Keratinocyte (primary cell): ENCODE results near the gene ALG2. TPM values are rescaled to one million over a fixed set of nuclear protein-coding genes. Genes with fewer than 3 reads are reported as not detected.

ENCODE experiments used
- DNase-seq: peaks from one replicate; pipeline ENCODE4 v3.0.0-alpha.2; 2011; ENCODE audit warnings: low read depth, missing footprints, low spot score
- FAIRE-seq: peaks from 2 replicates; lab custom pipeline; 2011; peaks lifted over from hg19 to GRCh38; lab: Jason Lieb, UNC
- H2AFZ ChIP-seq: 2 replicates; pipeline ENCODE4 v1.6.0; 2012; ENCODE audit warnings: low read length, control low read depth, inconsistent platforms; ENCODE audit not compliant: control insufficient read depth
- H3K27ac ChIP-seq: 2 replicates; pipeline ENCODE4 v1.5.1; 2011; ENCODE audit warnings: low read length; ENCODE audit not compliant: control insufficient read depth, insufficient read depth
- H3K27me3 ChIP-seq: 3 replicates; pipeline ENCODE4 v1.6.0; 2011; ENCODE audit warnings: low read length; ENCODE audit not compliant: control insufficient read depth, insufficient read depth; ENCODE audit errors: extremely low read depth
- H3K36me3 ChIP-seq, 2 experiments: 2 replicates in 1 of 2; 3 replicates in 1 of 2; pipeline ENCODE4 v1.5.1; 2011; ENCODE audit warnings: low read length in 2 of 2, mild to moderate bottlenecking in 1 of 2; ENCODE audit not compliant: control insufficient read depth in 2 of 2, insufficient read depth in 2 of 2; ENCODE audit errors: extremely low read depth in 1 of 2
- H3K4me1 ChIP-seq: 3 replicates; pipeline ENCODE4 v1.5.1; 2011; ENCODE audit warnings: low read length; ENCODE audit not compliant: control insufficient read depth, insufficient read depth; ENCODE audit errors: extremely low read depth
- H3K4me2 ChIP-seq: 3 replicates; pipeline ENCODE4 v1.6.0; 2011; ENCODE audit warnings: low read depth, low read length; ENCODE audit not compliant: control insufficient read depth, insufficient read depth; ENCODE audit errors: extremely low read depth
- H3K4me3 ChIP-seq, 3 experiments: fragments of 200-600 bp in 1 of 3; sonication (generic) in 1 of 3; 2 replicates in 2 of 3; 3 replicates in 1 of 3; pipeline ENCODE4 v1.5.1; 2011 to 2016; ENCODE audit warnings: low read length in 3 of 3, mild to moderate bottlenecking in 3 of 3, control low read depth in 2 of 3, inconsistent platforms in 1 of 3, low read depth in 1 of 3, mixed read lengths in 1 of 3, mixed run types in 1 of 3, moderate library complexity in 1 of 3; ENCODE audit not compliant: control insufficient read depth in 2 of 3, insufficient read depth in 2 of 3; ENCODE audit errors: extremely low read depth in 1 of 3
- H3K79me2 ChIP-seq: 2 replicates; pipeline ENCODE4 v1.6.0; 2012; ENCODE audit warnings: low read length; ENCODE audit not compliant: control insufficient read depth, insufficient read depth
- H3K9ac ChIP-seq: 3 replicates; pipeline ENCODE4 v1.6.0; 2011; ENCODE audit warnings: low read length; ENCODE audit not compliant: control insufficient read depth, insufficient read depth; ENCODE audit errors: extremely low read depth
- H3K9me1 ChIP-seq: 3 replicates; pipeline ENCODE4 v1.6.0; 2011; ENCODE audit warnings: low read length; ENCODE audit not compliant: control insufficient read depth, insufficient read depth; ENCODE audit errors: extremely low read depth
- H3K9me3 ChIP-seq: 2 replicates; pipeline ENCODE4 v1.5.1; 2012; ENCODE audit warnings: low read depth, low read length; ENCODE audit not compliant: control insufficient read depth
- H4K20me1 ChIP-seq: 3 replicates; pipeline ENCODE4 v1.6.0; 2011; ENCODE audit warnings: low read length; ENCODE audit not compliant: control insufficient read depth, insufficient read depth; ENCODE audit errors: extremely low read depth
- EZH2 ChIP-seq: IDR thresholded peaks from one replicate; pipeline ENCODE4 v1.6.1; 2012; ENCODE audit warnings: inconsistent platforms, mild to moderate bottlenecking, low read length, moderate library complexity
- dilution Hi-C: fragments of 300-500 bp; cut with MboI; formaldehyde crosslinking; loops from one replicate; pipeline ENCODE4 v1.7.0; 2020; ENCODE audit warnings: low sequenced_read_pairs; ENCODE audit not compliant: extremely low pct_ligation_motif_present
- polyA plus RNA-seq, 5 experiments: library from polyadenylated mRNA; depleted of rRNA in 3 of 5; stranded (reverse) in 3 of 5; stranded (forward) in 1 of 5; unstranded in 1 of 5; fragments of >200 nt; gene quantifications; 1 replicate in 1 of 5; 2 replicates in 3 of 5; 3 replicates in 1 of 5; pipeline versions ENCODE4 v1.2.1 to v1.2.3, GENCODE V29; 2011 to 2012; ENCODE audit warnings: missing spikeins in 2 of 5, low read depth in 1 of 5, low replicate concordance in 1 of 5
- TF ChIP-seq, protein P1 (sequence below), 3 experiments: IDR thresholded peaks in 1 of 3; conservative IDR thresholded peaks in 1 of 3; optimal IDR thresholded peaks in 1 of 3; 2 replicates in 2 of 3; 3 replicates in 1 of 3; pipeline versions ENCODE3 to v1.5.1; 2011; ENCODE audit warnings: low read length in 3 of 3, mild to moderate bottlenecking in 3 of 3, moderate library complexity in 2 of 3, control low read depth in 1 of 3, inconsistent platforms in 1 of 3; ENCODE audit not compliant: insufficient read depth in 2 of 3; ENCODE audit errors: extremely low read depth in 1 of 3

ALG2 gene
- polyA plus RNA-seq, 1 donor (not counting 4 experiments of a cell fraction or from before 2014, with no cell fraction given): 57.1 TPM

DNA sequence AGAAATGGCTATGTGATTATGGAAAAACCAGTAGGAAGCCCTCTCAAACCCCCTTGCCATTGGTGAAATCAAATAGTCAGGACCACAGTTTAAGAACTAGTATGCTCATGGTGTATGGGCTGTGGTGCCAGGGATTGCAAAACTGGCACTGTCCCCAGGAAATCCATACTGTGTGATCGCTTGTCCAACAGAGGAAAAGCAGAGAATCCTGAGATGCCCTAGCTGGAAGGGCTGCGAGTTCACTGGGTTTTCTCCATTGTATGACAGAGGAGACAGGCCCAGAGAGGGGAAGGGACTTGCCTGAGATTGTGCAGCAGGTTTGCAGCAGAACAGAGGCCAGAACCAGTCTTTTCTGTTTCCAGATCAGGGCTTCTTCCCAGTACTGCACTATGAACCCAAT lies 12.9 kb upstream of the ALG2 start:
- peaks cover 9 to 14% of the 10 kb centered on the region in 2 experiments for H3K36me3 ChIP-seq

DNA sequence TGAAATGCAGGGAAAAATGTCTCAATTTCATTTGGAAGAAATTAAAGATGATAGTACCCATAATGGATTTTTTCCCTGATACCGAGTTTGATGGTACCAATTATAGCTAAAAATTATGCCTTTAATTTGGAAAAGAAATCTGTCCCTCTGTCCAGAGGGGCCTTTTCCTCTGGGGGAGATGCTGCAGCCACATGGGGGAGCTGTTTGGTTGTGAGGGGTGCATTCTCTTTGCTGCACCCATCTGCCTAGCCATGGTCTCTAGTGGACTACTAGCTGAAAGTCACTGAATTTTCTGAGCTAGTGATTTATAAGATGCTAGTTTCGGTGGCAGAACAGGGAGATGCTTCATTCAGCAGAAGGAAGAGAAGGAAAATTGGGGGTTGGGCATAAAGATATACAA lies 10.0 kb upstream of the ALG2 start:
- no peaks in the 10 kb centered on the region for H3K27me3 ChIP-seq
- FAIRE-seq (no peak), DNase-seq (no peak)
- H3K4me2 ChIP-seq: no peak overlapping the region
- no peak overlapping the region for H3K27ac ChIP-seq
- no peak overlapping the region for H3K4me3 ChIP-seq
- no peaks in the 10 kb centered on the region for H3K9me1 ChIP-seq
- H3K9ac ChIP-seq: no peak overlapping the region
- no peak for TF ChIP-seq EZH2
- TF ChIP-seq, protein P1, sequence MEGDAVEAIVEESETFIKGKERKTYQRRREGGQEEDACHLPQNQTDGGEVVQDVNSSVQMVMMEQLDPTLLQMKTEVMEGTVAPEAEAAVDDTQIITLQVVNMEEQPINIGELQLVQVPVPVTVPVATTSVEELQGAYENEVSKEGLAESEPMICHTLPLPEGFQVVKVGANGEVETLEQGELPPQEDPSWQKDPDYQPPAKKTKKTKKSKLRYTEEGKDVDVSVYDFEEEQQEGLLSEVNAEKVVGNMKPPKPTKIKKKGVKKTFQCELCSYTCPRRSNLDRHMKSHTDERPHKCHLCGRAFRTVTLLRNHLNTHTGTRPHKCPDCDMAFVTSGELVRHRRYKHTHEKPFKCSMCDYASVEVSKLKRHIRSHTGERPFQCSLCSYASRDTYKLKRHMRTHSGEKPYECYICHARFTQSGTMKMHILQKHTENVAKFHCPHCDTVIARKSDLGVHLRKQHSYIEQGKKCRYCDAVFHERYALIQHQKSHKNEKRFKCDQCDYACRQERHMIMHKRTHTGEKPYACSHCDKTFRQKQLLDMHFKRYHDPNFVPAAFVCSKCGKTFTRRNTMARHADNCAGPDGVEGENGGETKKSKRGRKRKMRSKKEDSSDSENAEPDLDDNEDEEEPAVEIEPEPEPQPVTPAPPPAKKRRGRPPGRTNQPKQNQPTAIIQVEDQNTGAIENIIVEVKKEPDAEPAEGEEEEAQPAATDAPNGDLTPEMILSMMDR (optimal IDR thresholded peaks at IDR 0.05 in 1 of 3, IDR thresholded peaks at IDR 0.05 in 1 of 3, conservative IDR thresholded peaks at IDR 0.05 in 1 of 3; ENCODE audit: extremely low read depth in 1 of 3, insufficient read depth in 2 of 3, low read length in 3 of 3): peak; percentile 54 to 66 (median 66)
- no peaks in the 10 kb centered on the region for H3K4me1 ChIP-seq
- H2AFZ ChIP-seq: no peak overlapping the region
- no peaks in the 10 kb centered on the region for H3K9me3 ChIP-seq
- dilution Hi-C loops: no loop called here
- no peaks in the 10 kb centered on the region for H4K20me1 ChIP-seq
- H3K79me2 ChIP-seq: peaks cover 11% of the 10 kb centered on the region
- H3K36me3 ChIP-seq: peaks cover 16 to 21% of the 10 kb centered on the region in 2 experiments

More for the DNA sequence above, 12.9 kb upstream of the ALG2 start:
- no peak overlapping the region for H3K27ac ChIP-seq
- no peaks in the 10 kb centered on the region for H4K20me1 ChIP-seq
- H3K9me1 ChIP-seq: peaks cover under 1% of the 10 kb centered on the region
- no peak overlapping the region for H2AFZ ChIP-seq
- H3K27me3 ChIP-seq: no peaks in the 10 kb centered on the region
- TF ChIP-seq, protein P1 (optimal IDR thresholded peaks at IDR 0.05 in 1 of 3, IDR thresholded peaks at IDR 0.05 in 1 of 3, conservative IDR thresholded peaks at IDR 0.05 in 1 of 3; ENCODE audit: extremely low read depth in 1 of 3, insufficient read depth in 2 of 3, low read length in 3 of 3): no peak
- TF ChIP-seq EZH2: no peak
- no peak overlapping the region for H3K4me3 ChIP-seq
- no peak for FAIRE-seq
- no peak overlapping the region for H3K4me2 ChIP-seq
- H3K4me1 ChIP-seq: no peaks in the 10 kb centered on the region
- H3K9me3 ChIP-seq: no peaks in the 10 kb centered on the region
- DNase-seq: no peak
- dilution Hi-C loops: no loop called here
- H3K79me2 ChIP-seq: no peaks in the 10 kb centered on the region
- no peak overlapping the region for H3K9ac ChIP-seq
